NT2/D1 (cell line): ENCODE measurements around the gene TMSB4Y.

Source experiments
- SUZ12 ChIP-seq: IDR thresholded peaks from 2 replicates; pipeline ENCODE4 v1.6.1; 2011; ENCODE audit not compliant: insufficient read length, insufficient read depth; ENCODE audit errors: extremely low read depth
- ZNF274 ChIP-seq: IDR thresholded peaks from 2 replicates; pipeline ENCODE4 v1.6.1; 2011; ENCODE audit warnings: mild to moderate bottlenecking, low read depth, low read length

DNA sequence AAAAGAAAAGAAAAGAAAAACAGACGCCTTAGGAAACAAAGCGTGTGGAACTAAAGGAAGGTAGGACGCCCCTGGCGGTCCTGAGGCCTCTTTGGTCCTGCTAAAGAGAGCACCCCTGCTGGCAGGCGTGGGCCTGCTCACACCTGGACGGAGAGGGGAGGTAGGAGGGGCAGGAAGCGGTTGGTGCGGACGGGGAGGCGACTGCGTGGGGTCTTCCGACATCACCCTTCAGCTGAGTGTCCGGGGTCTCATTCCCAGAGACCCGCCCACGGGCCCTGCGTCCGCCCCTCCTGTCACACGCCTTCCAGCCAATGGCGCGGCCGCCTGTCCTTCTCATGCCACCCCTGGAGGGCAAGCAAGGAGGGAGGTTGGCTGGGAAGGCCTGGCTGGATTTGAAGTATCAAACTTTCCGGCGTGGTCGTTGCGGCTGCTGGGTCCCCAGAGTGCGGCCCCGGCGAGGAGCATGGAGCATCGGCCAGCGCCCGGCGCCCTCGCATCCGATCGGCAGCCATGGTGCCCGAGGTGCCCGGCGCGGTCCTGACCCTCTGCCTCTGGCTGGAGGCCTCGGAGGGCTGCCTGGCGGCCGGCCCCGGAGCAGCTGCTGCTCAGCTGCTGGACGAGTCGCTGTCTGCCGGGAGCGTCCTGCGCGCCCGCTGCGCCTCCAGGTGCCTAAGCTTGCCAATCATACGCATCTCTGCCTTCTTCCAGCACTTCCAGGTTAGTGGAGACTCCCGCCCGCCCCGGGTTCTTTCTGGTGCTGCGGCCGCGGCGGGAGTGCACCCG, 47.8 kb downstream of the TMSB4Y start:
- TF ChIP-seq ZNF274 (no peak), SUZ12 (no peak)
